GM11168 (cell line): ENCODE measurements around the gene TDP2.
"Not testable (repeated sequence)": the region's sequence is repeated elsewhere in the genome, so short reads cannot be mapped to it uniquely, and the experiment has no call there.

Source experiments
- in situ Hi-C: fragments of 300-500 bp; cut with MboI; formaldehyde crosslinking; loops from one replicate; pipeline ENCODE4 v1.12.0; 2022; ENCODE audit warnings: low sequenced_read_pairs; ENCODE audit not compliant: unreplicated experiment

TDP2 gene

DNA sequence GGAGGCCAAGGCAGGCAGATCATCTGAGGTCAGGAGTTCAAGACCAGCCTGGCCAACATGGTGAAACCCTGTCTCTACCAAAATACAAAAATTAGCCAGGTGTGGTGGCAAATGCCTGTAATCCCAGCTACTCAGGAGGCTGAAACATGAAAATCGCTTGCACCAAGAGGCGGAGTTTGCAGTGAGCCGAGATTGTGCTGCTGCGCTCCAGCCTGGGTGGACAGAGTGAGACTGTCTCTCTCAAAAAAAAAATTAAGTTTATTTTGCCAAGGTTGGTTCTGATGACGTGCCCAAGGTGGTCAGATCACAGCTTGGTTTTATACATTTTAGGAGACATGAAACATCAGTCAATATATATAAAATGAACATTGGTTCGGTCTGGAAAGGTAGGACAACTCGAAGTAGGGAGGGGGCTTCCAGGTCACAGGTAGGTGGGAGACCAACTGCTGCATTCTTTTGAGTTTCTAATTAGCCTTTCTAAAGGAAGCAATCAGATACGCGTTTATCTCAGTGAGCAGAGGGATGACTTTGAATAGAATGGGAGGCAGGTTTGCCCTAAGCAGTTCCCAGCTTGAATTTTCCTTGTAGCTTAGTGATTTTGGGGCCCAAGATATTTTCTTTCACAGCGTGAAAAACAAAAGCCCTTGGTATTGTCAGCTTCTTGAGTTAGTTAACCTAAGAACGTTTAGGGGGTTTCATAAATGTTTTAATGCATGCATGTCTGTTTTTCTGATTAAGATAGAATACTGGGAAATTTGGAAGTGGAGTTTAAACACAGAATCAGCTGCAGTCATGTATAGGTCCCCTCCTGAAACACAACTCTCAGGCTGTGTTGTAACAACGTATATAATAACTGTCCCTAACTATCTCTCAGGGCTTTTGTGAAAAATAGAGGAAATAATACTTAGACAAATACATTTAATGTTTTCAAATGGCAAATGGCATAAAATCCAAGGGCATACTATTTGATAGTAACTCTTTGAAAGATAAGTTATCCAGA, 16.9 kb upstream of the TDP2 start:
- in situ Hi-C loops = no loop called here

DNA sequence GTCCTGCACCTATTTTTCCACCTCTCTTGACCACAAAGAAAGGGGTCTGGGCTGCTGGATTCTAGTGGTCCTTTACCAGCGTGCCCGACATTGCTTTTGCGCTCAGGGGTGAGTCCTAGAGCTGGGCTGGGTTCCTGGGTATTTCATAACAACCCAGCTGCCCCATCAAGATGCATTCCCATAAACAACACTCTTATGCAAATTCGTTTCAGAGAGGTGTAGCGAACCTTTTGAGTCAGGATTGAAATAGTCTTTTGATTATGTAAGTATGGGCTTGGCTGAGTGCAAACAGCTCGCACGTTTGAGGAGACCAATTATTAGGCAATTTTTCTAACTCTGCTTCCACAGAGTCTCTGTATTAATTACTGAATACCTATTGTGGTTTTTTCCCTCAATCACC, 13.9 kb upstream of the TDP2 start:
- in situ Hi-C loops = no loop called here

DNA sequence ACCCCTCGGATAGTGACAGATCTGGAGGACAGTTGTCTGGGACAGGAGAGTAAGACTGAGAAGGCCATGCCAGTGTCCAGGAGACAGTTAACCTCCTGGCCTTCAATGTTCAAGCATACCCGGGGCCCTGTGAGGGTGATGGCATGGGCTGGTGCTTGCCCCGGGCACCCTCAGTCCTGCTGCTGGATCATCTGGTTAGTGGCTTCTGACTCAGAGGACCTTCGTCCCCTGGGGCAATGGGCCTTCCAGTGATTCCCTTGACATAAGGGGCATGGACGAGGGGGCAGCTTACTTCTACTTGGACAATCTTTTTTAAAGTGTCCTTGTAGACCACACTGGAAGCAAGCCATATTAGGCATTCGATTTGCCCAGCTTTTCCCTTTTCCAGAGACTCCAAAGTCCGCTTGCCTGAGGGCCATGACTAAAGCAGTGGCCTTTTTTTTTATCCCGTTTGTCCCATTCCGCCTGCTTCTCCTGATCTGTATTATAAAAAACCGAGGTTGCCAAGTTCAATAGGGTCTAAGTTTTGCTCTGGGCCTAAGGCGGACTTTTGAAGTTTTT, 12.2 kb upstream of the TDP2 start:
- in situ Hi-C loops = not testable (repeated sequence)

DNA sequence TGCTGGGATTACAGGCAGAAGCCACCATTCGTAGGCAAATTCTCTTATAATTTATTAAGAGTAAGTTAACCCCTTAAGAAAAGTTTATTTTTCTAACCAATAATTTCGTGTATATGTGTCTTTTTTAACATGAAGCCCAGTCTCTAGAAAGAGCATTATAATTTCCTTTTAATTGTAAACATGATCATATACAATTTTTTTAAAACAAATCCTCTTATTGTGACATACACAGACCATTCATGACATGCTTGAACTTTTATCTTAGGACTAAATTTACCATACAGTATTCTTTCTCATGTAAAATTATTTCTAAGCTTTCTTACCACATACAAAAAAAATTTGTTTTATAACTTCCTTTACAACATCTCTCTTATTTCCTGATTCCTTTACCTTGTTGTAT, 6.9 kb upstream of the TDP2 start:
- in situ Hi-C loops = no loop called here

DNA sequence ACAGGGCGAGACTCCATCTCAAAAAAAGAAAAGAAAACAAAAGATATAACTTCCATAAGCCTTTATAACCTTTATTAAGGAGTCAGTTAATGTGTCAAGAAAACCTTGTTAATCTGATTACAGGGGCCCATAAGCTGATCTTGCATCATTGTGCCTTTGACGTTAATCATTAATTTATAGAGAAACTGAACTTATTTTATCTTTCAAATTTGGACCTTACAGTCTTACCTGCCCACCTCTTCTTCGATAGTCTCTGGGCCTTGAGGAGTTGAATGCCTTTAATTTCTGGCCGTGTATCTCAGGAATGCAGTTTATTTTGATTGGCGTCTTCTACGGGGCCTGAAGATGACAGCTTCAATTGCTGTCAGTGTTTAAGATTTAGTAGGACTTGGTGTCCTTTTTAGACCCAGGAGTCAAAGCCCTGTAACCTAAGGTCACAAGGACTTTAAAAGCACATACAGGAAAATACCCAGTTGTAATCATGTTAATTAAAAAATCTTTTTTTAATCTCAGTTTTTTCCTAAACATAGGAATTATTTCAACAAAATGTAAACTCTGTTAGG, 6.0 kb upstream of the TDP2 start:
- in situ Hi-C loops = no loop called here

DNA sequence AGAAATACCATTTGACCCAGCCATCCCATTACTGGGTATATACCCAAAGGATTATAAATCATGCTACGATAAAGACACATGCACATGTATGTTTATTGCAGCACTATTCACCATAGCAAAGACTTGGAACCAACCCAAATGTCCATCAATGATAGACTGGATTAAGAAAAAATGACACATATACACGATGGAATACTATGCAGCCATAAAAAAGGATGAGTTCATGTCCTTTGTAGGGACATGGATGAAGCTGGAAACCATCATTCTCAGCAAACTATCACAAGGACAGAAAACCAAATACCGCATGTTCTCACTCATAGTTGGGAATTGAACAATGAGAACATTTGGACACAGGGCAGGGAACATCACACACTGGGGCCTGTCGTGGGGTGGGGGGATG, 4.4 kb upstream of the TDP2 start:
- in situ Hi-C loops = not testable (repeated sequence)

DNA sequence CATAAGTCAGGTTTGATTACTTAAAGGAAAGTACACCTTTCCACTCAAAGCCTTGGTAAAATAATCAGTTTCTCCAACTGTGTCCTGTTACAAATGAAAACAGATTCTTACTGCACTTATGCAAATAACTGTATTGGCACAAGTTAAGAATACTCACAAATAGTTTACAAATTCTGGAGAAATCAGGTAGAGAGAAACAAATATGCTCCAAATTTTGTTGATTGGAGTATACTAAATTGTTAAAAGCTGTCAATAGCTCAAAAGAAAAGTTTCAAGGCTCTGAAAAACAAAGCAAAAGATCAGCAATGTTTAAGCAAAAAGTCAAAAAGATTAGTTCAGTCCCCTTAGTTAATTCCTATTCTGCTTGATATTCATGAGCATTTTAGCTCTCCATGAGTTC, 3.8 kb upstream of the TDP2 start:
- in situ Hi-C loops = not testable (repeated sequence)

DNA sequence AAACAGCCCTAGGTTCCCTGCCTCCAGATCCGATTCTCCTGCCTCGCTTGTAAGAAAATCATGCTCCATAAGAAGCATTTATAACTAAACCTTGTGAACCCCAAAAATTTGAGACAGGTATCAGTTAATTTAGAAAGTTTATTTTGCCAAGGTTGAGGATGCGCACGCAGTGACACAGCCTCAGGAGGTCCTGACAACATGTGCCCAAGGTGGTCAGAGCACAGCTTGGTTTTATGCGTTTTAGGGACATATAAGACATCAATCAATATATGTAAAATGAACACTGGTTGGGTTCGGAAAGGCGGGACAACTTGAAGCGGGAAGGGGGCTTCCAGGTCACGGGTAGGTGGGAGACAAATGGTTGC, 2.3 kb upstream of the TDP2 start:
- in situ Hi-C loops = no loop called here

DNA sequence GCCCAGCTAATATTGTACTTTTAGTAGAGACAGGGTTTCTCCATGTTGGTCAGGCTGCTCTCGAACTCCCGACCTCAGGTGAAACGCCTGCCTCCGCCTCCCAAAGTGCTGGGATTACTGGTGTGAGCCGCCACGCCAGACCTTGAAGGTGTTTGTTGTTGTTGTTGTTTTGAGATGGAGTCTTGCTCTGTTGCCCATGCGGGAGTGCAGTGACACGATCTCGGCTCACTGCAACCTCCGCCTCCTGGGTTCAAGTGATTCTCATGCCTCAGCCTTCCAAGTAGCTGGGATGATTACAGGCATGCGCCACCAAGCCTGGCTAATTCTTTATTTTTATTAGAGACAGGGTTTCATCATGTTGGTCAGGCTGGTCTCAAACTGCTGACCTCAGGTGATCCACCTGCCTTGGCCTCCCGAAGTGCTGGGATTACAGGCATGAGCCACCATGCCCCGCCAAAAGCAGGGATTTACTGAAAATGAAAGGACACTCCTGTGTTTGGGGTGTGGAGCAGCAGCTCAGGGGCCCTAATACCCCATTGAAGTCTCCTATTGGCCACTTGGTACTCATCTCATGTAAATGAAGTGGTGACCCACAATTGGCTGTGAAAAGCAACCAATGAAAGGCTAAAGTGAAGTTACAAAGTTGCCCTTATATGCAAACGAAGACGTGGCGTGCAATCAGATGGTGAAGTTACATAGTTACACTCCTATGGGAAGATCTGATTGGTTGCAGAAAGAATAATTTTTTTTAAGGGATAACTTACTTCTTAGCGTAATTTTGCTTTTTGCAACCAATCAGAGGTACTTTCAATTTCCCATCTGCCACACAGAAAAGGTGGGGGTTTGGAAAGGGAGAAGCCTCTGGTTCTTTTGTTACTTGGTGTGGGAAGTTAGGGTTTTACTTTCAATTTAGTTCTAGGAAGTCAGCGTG, 1.6 kb upstream of the TDP2 start:
- in situ Hi-C loops = not testable (repeated sequence)

DNA sequence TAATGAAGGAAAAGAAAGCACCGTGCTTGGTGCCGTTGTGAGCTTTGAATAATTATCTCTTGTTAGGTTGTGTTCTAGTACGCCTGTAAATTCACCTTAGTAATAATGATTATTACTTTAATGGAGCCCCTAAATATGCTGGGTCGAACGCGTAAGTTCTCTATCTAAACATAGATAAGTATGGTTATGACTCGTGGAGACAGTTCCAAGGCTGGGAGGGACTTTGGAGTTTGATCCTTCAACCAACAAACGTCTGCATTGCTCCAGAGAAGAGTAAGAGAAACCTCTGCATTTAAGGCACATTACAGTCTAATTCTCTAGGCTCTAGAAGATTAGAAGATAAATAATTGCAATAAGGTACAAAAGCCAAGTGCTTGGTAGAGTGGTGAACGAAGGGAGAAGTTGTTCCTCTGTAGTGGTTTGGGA, 692 bp upstream of the TDP2 start:
- in situ Hi-C loops = no loop called here

DNA sequence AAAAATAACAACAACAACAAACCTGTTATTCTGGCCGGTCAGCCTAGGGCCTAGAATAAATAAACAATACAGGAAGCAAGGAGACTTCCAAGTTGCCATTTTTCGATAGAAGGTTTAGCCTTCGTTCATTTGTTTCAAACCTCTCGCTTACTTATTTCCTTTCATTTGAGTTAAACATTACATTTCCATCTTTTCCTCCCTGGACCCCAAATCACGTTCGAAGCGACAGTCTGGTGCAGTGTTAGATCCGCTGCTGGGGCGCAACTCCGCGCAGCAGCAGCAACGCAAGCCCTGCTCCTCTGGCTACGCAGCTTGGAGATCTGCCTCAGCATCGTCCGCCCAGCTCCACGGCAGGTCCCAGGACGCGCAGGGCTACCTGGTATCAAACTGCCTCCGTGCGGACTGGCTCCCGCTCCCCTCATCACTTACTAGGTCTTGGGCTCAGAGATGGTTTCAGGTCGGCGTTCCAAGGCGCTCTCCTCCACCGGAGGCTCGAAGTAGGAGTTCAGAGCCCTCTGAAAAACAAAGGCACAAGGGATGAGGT, 530 bp downstream of the TDP2 start:
- in situ Hi-C loops = no loop called here

DNA sequence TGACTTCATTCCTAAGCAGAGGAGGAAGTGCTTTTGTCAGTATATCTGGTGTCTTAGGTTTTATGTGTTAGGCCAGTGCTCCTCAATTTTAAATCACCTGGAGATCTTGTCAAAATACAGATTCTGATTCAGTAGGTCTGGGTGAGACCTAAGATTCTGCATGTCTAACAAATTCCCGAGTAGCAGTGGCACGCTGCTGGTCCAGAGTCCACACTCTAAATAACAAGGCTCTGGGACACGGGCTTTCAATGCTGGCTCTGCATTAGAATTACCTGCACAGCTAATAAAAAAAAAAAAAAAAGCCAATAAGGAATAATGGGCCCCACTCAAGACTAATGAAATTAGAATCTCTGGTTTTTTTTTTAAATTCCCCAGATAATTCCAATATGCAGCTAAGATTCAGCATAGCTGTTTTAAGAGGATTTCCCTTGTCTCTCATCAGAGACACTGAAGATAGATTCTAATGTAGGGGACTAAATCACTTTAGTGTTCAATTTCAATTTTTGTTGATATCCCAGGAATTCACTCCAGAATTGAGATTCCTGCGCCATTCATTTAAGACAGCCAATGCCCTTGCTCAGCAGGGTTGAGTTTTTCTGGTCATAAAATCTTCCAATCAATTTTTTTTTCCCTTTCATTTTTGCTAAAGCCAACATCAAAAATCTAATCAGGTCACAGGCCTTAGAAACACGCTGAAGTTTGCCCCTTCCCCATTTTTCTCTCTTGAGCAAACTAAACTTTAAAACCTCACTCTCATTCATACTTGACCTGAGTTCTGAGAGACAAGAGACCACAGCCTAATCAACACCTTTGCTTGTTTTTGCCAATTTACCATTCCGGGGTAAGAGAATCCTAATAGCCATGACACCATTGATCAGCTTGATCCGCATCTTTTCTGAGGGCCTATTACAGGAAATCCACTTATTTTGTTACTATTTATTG, 2.4 kb downstream of the TDP2 start:
- in situ Hi-C loops = no loop called here

DNA sequence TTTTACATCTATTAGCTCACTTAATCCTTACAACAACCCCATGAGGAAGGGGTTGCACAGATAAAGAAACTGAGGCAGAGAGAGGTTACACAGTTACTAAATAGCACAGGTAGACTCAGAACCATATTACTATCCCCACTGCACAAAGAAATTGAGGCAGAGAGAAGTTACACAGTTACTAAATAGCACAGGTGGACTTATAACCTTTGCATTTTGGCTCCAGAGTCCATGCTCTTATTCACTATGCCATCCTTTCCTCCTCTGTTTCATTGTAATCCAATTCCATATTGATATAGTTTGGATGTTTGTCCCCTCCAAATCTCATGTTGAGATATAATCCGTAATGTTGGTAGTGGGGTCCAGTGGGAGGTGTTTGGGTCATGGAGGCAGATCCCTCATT, 3.5 kb downstream of the TDP2 start:
- in situ Hi-C loops = no loop called here

DNA sequence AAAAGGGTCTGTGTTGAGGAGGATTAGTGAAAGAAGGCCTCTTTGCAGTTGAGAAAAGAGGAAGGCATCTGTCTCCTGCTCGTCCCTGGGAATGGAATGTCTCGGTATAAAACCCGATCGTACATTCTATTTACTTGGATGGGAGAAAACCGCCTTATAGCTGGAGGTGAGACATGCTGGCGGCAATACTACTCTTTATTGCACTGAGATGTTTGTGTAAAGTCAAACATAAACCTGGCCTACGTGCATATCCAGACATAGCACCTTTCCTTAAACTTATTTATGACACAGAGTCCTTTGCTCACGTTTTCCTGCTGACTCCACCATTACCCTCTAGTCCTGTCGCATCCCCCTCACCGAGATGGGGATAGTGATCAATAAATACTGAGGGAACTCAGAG, 4.5 kb downstream of the TDP2 start:
- in situ Hi-C loops = no loop called here

DNA sequence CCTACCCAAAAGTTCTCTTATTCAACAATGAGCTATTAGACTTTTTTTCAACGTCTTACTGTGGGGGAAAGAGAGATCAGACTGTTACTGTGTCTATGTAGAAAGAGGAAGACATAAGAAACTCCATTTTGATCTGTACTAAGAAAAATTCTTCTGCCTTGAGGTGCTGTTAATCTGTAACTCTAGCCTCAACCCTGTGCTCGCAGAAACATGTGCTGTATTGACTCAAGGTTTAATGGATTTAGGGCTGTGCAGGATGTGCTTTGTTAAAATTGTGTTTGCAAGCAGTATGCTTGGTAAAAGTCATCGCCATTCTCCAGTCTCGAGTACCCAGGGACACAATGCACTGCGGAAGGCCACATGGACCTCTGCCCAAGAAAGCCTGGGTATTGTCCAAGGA, 4.9 kb downstream of the TDP2 start:
- in situ Hi-C loops = not testable (repeated sequence)

DNA sequence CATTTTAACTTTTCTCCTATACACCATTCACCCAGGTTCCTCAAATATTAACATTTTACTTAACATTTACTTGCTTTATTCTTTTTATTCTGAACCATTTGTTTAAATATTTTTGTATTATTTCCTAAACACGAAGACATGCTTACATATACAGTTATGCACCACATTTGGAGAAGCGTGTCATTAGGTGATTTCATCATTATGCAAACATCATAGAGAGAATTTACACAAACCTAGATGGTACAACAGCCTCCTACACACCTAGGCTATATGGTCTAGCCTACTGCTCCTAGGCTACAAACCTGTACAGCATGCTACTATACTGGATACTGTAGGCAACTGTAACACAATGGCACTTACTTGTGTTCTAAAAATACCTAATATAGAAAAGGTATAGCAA, 6.6 kb downstream of the TDP2 start:
- in situ Hi-C loops = no loop called here

DNA sequence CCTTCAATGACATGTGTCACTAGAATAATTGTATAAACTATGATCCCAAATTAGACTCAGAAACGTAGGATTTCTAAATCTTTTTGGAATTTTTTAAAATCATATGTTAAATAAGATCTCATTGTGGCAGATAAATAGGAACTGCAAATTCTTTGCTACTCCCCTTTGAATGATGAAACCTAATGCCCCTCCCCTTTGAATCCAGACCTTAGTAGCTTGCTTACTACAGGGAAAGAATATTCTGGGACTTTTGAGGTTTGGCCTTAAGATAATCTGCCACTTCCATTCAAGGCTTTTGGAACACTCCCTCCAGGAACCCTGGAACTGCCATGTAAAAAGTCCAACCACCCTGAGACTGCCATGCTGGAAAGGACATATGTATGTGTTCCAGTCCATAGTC, 7.1 kb downstream of the TDP2 start:
- in situ Hi-C loops = no loop called here

DNA sequence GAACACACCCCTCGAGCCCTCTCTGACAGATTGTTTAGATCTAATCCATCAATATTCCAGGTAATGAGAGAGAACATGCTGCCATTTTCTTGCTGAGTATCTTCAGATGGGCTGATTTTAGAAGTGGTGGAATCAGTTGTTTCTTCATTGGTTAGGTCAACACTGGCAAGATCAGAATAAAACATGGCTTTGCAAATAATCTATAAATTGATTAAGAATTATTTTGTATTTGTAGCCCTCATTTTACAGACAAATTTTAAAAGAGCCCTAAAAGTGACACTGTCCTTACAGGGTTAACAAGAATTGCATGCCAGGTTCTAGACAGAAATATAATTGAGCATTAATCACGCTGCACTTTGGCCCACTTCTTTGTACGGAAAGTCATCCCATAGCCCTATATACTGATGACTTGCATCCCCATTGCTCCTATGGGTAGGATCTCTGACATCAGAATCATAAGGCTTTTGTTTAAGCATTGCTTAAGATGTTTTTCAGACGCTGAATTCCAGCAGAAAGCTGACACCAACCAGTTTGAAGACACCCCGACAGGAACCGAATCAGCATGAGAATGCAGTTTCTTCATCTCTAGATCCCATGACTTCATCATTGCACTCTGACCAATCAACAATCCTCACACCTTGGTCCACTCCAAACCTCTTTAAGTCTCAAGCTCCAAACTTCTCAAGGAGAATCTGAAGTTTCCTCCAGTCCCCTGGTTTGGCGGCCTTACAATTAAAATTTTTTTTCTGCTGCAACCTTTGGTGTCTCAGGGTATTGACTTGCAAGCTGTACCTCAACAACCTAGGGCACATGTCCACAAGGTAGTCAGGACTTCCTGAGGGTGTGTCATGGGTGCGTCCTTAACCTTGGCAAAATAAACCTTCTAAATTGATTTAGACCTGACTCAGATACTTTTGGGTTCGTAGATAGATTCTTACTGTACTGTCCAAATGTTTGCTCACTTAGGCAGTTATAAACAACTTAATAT, 7.8 kb downstream of the TDP2 start:
- in situ Hi-C loops = no loop called here
